Activated CD4-positive, alpha-beta T cell treated with anti-CD3 and anti-CD28 coated beads, Interleukin-2, amount 50 U/mL, for 4 hours (primary cell): ENCODE results near the gene NXN.
"Not testable (repeated sequence)": the region's sequence is repeated elsewhere in the genome, so short reads cannot be mapped to it uniquely, and the experiment has no call there.

Experiments
- DNase-seq, 2 experiments: peaks; one replicate each; pipeline ENCODE4 v3.0.0-alpha.2; 2020

NXN gene

DNA sequence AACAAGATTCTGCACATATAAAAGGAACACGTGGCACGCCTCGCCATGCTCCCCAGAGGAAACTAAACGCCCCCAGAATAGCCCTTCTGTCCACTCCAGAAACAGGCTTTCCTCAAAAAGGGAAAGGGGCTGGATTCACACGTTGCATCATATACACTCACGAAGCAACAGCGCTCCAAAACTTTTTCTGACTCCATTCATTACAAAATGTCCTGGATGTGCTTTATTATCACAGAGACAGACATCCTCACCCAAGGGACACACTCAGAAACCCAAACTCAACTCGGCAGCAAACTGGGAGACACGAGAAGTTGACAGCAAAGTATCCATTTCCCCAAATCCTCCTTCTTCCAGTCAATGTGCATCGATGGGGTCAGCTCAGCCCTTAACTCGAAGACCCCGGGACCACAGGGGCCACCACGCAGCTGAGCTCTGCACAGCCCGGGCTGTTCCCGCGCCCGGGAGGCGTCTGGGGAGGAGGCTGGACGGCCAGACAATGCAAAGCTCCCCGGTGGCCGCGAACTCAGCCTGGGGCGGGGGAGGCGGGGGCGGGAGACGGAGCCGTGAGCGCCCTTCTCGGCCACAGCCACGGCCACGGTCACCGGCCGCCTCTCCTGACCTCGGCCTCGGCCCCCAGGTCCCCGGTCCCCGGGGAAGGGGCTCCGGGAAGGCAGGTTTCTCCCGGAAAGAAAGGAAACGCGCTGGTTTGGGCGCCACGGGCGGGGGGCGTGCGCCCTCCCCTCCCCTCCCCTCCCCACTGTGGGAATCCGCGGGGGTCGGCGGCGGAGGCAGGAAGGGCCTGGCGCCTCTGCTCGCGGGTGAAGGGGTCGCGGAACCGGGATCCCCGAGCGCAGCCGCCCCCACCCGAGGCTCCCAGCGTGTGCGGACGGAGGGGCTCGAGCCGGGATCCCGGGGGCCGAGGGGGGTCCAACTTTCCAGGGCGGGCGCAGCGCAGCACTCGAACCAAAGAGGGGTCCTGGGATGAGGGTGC is 1.2 kb downstream of the NXN start:
- no peak for DNase-seq

- DNase-seq = no peak
Observed at GRCh38 chr17:977166-977565, 2.4 kb downstream of the NXN start.

- DNase-seq = no peak
Observed at GRCh38 chr17:976312-976711, 3.3 kb downstream of the NXN start.

GRCh38 chr17:975371-975915 is 4.1 kb downstream of the NXN start:
- no peak for DNase-seq

GRCh38 chr17:974778-975177 is 4.8 kb downstream of the NXN start:
- DNase-seq = not testable (repeated sequence)

- no peak for DNase-seq
Observed at GRCh38 chr17:973053-973452, 6.5 kb downstream of the NXN start.

- DNase-seq = not testable (repeated sequence)
Observed at GRCh38 chr17:971861-972260, 7.7 kb downstream of the NXN start.

- no peak for DNase-seq
Observed at GRCh38 chr17:970364-970763, 9.2 kb downstream of the NXN start.

GRCh38 chr17:969811-970355 is 9.7 kb downstream of the NXN start:
- DNase-seq = no peak

GRCh38 chr17:968812-969730 is 10.5 kb downstream of the NXN start:
- no peak for DNase-seq

GRCh38 chr17:967122-967521 is 12.5 kb downstream of the NXN start:
- DNase-seq = no peak

- no peak for DNase-seq
Observed at GRCh38 chr17:965311-965989, 14.1 kb downstream of the NXN start.

DNA sequence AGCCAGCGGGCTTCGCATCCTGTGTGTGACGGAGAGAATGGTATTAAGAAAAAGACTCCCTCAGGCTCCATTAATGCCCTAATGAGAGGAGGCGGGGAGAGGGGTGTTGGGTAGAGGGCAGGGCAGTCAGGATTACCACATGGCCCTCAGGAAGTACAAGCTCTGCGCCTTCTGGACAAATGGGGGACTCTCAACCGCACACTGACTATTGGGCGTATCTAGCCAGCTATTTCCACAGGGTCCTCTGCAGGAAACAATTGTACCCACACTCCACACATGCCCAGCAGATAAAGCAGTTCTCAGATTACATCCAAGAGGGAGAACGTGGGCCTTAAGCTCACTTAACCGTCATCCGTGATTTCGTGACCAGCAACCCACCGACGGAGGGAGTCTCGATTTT is 14.7 kb downstream of the NXN start:
- DNase-seq = no peak

DNA sequence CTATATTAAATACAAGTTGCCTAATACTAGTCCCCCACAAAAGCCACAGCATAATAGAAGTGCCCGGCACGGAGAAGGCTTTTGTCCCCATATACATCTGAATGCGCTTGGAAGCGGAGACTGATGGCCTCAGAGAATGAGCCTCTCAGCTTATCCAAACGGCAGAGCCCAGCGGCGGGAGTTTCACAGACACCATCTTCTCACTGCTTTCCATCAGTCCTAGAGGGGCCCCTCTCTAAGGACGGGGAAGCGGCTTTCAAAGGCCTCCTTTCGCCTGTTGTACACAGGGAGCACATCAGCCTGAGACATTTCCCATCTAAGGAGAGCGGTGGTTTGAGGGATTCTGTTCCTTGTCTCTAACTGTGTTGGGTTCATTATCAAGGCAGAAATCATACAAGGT is 16.9 kb downstream of the NXN start:
- no peak for DNase-seq

DNA sequence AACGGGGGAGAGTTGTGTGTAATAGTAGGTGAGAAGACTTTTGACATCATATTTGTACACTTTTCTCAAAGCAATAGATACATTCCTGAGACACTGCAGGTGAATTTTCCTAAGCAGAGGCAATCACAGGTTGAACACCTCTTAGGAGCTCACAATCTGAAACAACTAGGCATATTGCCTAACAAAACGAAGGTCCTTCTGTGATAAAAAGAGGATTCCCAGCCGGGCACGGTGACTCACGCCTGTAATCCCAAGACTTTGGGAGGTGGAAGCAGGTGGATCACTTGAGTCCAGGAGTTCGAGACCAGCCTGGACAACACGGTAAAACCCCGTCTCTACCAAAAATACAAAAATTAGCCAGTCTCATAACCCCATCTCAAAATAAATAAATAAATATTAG is 17.4 kb downstream of the NXN start:
- DNase-seq = no peak

DNA sequence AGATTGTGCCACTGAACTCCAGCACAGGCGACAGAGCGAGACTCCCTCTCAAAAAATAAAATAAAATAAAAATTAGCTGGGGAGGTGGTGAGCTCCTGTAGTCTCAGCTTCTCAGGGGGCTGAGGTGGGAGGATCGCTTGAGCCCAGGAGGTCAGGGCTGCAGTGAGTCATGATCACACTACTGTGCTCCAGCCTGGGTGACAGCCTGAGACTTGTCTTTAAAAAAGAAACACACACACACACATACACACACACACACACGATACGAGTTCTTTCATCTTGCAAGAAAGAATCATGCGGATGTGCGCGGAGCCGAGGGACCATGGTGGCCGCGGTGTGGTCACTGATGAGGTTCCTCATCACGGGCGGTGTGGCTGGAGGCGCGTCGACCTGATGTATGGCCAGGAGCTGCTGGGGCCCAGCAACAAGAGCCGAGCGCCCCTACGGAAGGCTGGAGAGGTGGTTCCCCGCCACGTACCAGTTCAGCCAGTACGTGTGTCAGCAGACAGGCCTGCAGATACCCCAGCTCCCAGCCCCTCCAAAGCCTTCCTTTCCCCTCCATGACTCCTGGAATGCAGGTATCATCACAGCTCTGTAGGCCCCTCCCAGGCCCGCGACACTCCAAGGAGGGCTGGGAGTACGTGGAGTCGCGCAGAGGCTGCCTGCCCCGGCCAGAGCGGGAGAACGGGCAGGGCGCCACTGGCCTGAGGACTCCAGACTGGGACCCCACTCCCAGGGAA is 20.7 kb downstream of the NXN start:
- no peak for DNase-seq

DNA sequence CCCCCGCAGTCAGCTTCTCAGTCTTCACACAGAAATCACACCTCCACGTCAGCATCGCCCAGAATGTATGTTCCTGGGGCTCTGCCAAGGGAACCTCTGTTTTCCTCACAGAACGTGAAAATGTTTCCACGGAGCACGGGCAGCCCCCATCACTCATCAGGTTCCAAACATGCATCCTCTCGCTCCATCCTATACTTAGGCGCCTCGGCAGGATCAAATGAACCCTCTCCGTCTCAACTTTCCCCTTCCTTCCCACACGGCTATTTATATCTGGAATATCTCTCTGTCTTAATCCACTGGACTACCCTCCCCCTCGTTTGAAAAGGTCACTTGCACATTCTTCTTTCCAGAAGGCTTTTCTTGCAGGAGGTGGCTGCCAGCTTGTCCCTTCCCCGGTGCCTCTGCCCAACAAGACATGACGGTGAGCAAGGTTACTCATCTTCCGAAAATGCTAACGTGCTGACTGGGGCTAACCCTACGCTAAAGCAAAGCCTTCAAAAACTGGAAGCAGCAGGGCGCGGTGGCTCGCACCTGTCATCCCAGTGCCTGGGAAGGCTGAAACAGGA is 21.6 kb downstream of the NXN start:
- DNase-seq = no peak

DNA sequence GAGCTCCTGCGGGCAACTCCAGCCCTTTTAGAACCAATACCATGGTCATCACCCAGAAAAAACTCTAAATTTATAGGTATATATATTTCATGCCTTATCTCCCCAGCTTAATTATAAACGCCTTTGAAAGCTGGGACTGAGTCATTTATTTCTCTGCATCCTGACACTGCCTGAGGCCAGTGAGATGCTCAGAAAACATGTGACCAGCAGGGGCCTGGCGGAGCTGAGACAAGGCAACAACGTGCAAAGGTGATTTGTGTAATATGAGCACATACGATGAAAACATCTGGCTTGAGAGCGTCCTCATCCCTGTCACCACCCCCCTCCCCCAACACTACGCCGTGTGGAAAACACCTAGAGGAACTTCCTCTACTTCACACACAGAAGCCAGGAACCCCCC is 22.7 kb downstream of the NXN start:
- no peak for DNase-seq

DNA sequence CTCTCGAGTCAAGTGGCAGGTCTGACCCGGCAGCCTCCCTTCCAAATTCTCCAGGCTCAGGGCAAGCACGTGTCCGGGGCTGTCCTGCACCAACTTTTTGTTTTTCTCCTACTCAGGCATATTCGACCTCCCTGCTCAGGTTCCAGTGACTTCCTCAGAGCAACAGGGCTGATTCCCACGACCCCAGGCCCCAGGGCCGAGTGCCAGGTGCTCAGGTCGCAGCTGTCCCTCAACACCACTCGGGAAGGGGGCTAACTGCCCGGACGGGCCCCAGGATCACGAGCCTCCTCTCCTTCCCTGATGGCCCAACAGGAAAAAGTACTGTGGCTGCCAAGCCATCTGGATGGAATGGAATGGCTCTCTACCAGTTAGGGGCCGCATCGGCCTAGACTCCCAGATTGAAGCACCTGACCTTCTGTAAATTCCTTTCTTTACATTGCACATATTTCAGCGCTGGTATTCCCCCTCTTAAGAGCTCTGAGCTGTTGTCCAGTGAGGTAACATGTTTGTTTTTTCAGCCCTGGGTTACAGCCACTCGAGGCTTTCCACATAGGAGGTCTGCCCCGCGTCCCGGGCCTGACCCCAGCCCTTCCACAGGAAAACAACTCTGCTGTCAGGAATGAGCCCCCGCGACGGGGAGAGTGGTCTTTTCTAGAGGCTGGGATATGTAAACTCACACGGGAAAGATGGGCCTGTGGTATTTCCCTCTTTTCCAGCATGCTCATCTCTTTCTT is 25.0 kb downstream of the NXN start:
- no peak for DNase-seq

GRCh38 chr17:953767-954166 is 25.8 kb downstream of the NXN start:
- DNase-seq = no peak

GRCh38 chr17:952592-952991 is 27.0 kb downstream of the NXN start:
- DNase-seq = not testable (repeated sequence)
